Endothelial cell of umbilical vein (primary cell): ENCODE measurements around the gene MAP3K4. TPM values are rescaled to one million over a fixed set of nuclear protein-coding genes. Genes with fewer than 3 reads are reported as not detected.

Source experiments
- BruUV-seq: library from RNA; stranded (reverse); fragments of 400-500 nt; replicated peaks from 2 replicates; lab custom pipeline; 2021; lab: Mats Ljungman, UMichigan
- CTCF ChIA-PET: fragments of 300-600, 350-600 bp; sonication (Branson Sonifier 250); formaldehyde crosslinking; loops from one replicate; lab custom pipeline; 2021; ENCODE audit warnings: antibody characterized with exemption, inconsistent platforms; lab: Charles Lee
- POLR2A ChIA-PET: fragments of 300-600, 350-600 bp; sonication (Branson Sonifier 250); formaldehyde crosslinking; loops from one replicate; lab custom pipeline; 2021; ENCODE audit warnings: antibody characterized with exemption, inconsistent platforms; lab: Charles Lee
- DNase-seq: peaks from one replicate; pipeline ENCODE4 v3.0.0-alpha.2; 2011; ENCODE audit warnings: low read depth, low spot score
- FAIRE-seq: peaks from 2 replicates; lab custom pipeline; 2011; peaks lifted over from hg19 to GRCh38; lab: Jason Lieb, UNC
- H2AFZ ChIP-seq: 2 replicates; pipeline ENCODE4 v1.6.0; 2012; ENCODE audit warnings: low read depth, low read length, control low read depth, inconsistent platforms
- H3K27ac ChIP-seq: 2 replicates; pipeline ENCODE4 v1.5.1; 2011; ENCODE audit warnings: low read depth, mild to moderate bottlenecking, control low read depth, low read length, moderate library complexity; ENCODE audit not compliant: insufficient read depth
- H3K27me3 ChIP-seq, 2 experiments: 2 replicates each; pipeline versions ENCODE4 v1.6.0 to v1.6.1; 2011; ENCODE audit warnings: low read length in 2 of 2, mixed read lengths in 1 of 2; ENCODE audit not compliant: control insufficient read depth in 2 of 2, insufficient read depth in 2 of 2
- H3K36me3 ChIP-seq, 2 experiments: 2 replicates in 1 of 2; 3 replicates in 1 of 2; pipeline ENCODE4 v1.5.1; 2011; ENCODE audit warnings: low read length in 2 of 2, mild to moderate bottlenecking in 1 of 2, moderate library complexity in 1 of 2; ENCODE audit not compliant: control insufficient read depth in 2 of 2, insufficient read depth in 2 of 2; ENCODE audit errors: extremely low read depth in 1 of 2
- H3K4me1 ChIP-seq: 3 replicates; pipeline ENCODE4 v1.5.1; 2011; ENCODE audit warnings: mild to moderate bottlenecking, low read length; ENCODE audit not compliant: control insufficient read depth, insufficient read depth; ENCODE audit errors: extremely low read depth
- H3K4me2 ChIP-seq: 2 replicates; pipeline ENCODE4 v1.6.1; 2011; ENCODE audit warnings: low read length, control low read depth, mixed read lengths; ENCODE audit not compliant: insufficient read depth
- H3K4me3 ChIP-seq, 3 experiments: fragments of 200-600 bp in 1 of 3; sonication (generic), shearing (Covaris generic) in 1 of 3; replicated peaks in 1 of 3; 2 replicates each; pipeline ENCODE4 v1.5.1; 2011 to 2016; ENCODE audit warnings: control low read depth in 3 of 3, low read length in 3 of 3, mild to moderate bottlenecking in 2 of 3, inconsistent platforms in 1 of 3, low read depth in 1 of 3, moderate library complexity in 1 of 3; ENCODE audit not compliant: insufficient read depth in 1 of 3
- H3K79me2 ChIP-seq: 2 replicates; pipeline ENCODE4 v1.6.0; 2012; ENCODE audit warnings: low read length, inconsistent platforms; ENCODE audit not compliant: control insufficient read depth, insufficient read depth
- H3K9ac ChIP-seq: replicated peaks from 2 replicates; pipeline ENCODE3; 2011; ENCODE audit warnings: low read length, control low read depth; ENCODE audit not compliant: insufficient read depth; ENCODE audit errors: extremely low read depth
- H3K9me1 ChIP-seq: replicated peaks from 3 replicates; pipeline ENCODE4 v1.6.0; 2011; ENCODE audit warnings: mild to moderate bottlenecking, low read length; ENCODE audit not compliant: control insufficient read depth, insufficient read depth; ENCODE audit errors: extremely low read depth
- H3K9me3 ChIP-seq: replicated peaks from 2 replicates; pipeline ENCODE4 v1.5.1; 2012; ENCODE audit warnings: low read length, inconsistent platforms; ENCODE audit not compliant: control insufficient read depth, insufficient read depth
- H4K20me1 ChIP-seq: replicated peaks from 2 replicates; pipeline ENCODE3; 2011; ENCODE audit warnings: mild to moderate bottlenecking, low read length; ENCODE audit not compliant: control insufficient read depth, insufficient read depth; ENCODE audit errors: extremely low read depth
- CTCF ChIP-seq, 2 donors: IDR thresholded peaks; 1 replicate in 1 of 2; 2 replicates in 1 of 2; pipeline ENCODE4 v1.5.1; 2011; ENCODE audit warnings: low read length in 2 of 2, mild to moderate bottlenecking in 2 of 2, moderate library complexity in 2 of 2, control low read depth in 1 of 2, inconsistent platforms in 1 of 2, low read depth in 1 of 2; ENCODE audit not compliant: insufficient read depth in 1 of 2; ENCODE audit errors: extremely low read depth in 1 of 2
- EZH2 ChIP-seq: IDR thresholded peaks from 2 replicates; pipeline ENCODE4 v1.6.1; 2012; ENCODE audit warnings: borderline replicate concordance, low read depth, mild to moderate bottlenecking, moderate library complexity, low read length, inconsistent platforms; ENCODE audit not compliant: severe bottlenecking
- FOS ChIP-seq: IDR thresholded peaks from 2 replicates; pipeline ENCODE4 v1.6.1; 2011; ENCODE audit warnings: mild to moderate bottlenecking, low read length, moderate library complexity, borderline replicate concordance; ENCODE audit not compliant: insufficient read depth
- GATA2 ChIP-seq: IDR thresholded peaks from 2 replicates; pipeline ENCODE4 v1.7.0; 2011; ENCODE audit warnings: low read depth, mild to moderate bottlenecking, moderate library complexity, mixed read lengths, low read length; ENCODE audit not compliant: insufficient read length, insufficient read depth
- JUN ChIP-seq: IDR thresholded peaks from 2 replicates; pipeline ENCODE4 v1.6.1; 2011; ENCODE audit warnings: borderline replicate concordance, low read depth; ENCODE audit not compliant: insufficient read length, insufficient read depth
- MAX ChIP-seq: IDR thresholded peaks from 2 replicates; pipeline ENCODE4 v1.6.1; 2011; ENCODE audit not compliant: insufficient read depth, insufficient read length
- MYC ChIP-seq: IDR thresholded peaks from one replicate; pipeline ENCODE4 v1.6.1; 2011; ENCODE audit warnings: mild to moderate bottlenecking, low read depth, low read length
- POLR2A ChIP-seq: IDR thresholded peaks from 2 replicates; pipeline ENCODE4 v1.6.1; 2012; ENCODE audit warnings: low read depth, mild to moderate bottlenecking, control low read depth, low read length
- POLR2AphosphoS5 ChIP-seq: IDR thresholded peaks from 2 replicates; pipeline ENCODE4 v1.6.1; 2012; ENCODE audit warnings: low read depth, mild to moderate bottlenecking, control low read depth, low read length, moderate library complexity; ENCODE audit not compliant: insufficient read depth
- dilution Hi-C: fragments of 300-500 bp; cut with MboI; formaldehyde crosslinking; loops from one replicate; pipeline ENCODE4 v1.15.0; 2019; ENCODE audit warnings: low sequenced_read_pairs; ENCODE audit not compliant: extremely low pct_ligation_motif_present
- intact Hi-C: fragments of 100-400 bp; cut with micrococcal nuclease; formaldehyde crosslinking; loops from one replicate; pipeline ENCODE4 v1.10.0; 2022
- polyA plus RNA-seq, 4 experiments: library from polyadenylated mRNA; depleted of rRNA in 3 of 4; stranded (reverse) in 3 of 4; unstranded in 1 of 4; fragments of >200 nt; gene quantifications; 2 replicates each; pipeline versions ENCODE4 v1.2.1 to v1.2.3, GENCODE V29; 2011 to 2012; ENCODE audit warnings: missing spikeins in 1 of 4
- total RNA-seq: library from RNA; stranded (reverse); gene quantifications from 2 replicates; pipeline ENCODE4 v1.2.3, GENCODE V29; 2021

The MAP3K4 gene
- total and polyA plus RNA-seq, 2 donors (not counting 3 experiments of a cell fraction or from before 2014, with no cell fraction given) = 10.8 to 42.3 TPM

GRCh38 chr6:161094955-161095354 lies 103.4 kb downstream of the MAP3K4 start:
- H3K36me3 ChIP-seq = peaks cover 4 to 16% of the 10 kb centered on the region in 2 experiments
- ChIA-PET POLR2A (no interaction called here), CTCF (interaction anchor here (1.2 kb wide), 1 partner anchor 276 kb away, joined by 4 read pairs; no protein-coding TSS in a partner anchor)
- no peaks in the 10 kb centered on the region for H3K27me3 ChIP-seq
- dilution Hi-C loops = no loop called here
- TF ChIP-seq MYC (no peak), FOS (no peak), EZH2 (no peak), MAX (no peak), POLR2AphosphoS5 (no peak), POLR2A (no peak), GATA2 (no peak), JUN (no peak), CTCF (IDR thresholded peaks at IDR 0.05; ENCODE audit: extremely low read depth in 1 of 2, insufficient read depth in 1 of 2, low read depth in 1 of 2, low read length in 2 of 2) (no peak)
- H3K27ac ChIP-seq = no peak overlapping the region
- H2AFZ ChIP-seq = no peak overlapping the region
- intact Hi-C loops = no loop called here
- no peaks in the 10 kb centered on the region for H3K4me1 ChIP-seq
- no peaks in the 10 kb centered on the region for H3K79me2 ChIP-seq
- no peaks in the 10 kb centered on the region for H4K20me1 ChIP-seq
- DNase-seq (no peak), FAIRE-seq (no peak)
- no peak overlapping the region for H3K4me3 ChIP-seq
- H3K9me3 ChIP-seq = no peaks in the 10 kb centered on the region
- H3K9me1 ChIP-seq = no peaks in the 10 kb centered on the region
- H3K4me2 ChIP-seq = no peak overlapping the region
- H3K9ac ChIP-seq = no peak overlapping the region
- no TSS peak for BruUV-seq
